Lower lobe of right lung (tissue), 2 donors: ENCODE data around the gene CREB3L2. TPM values are rescaled to one million over a fixed set of nuclear protein-coding genes. Genes with fewer than 3 reads are reported as not detected.
"Not testable (repeated sequence)": the region's sequence is repeated elsewhere in the genome, so short reads cannot be mapped to it uniquely, and the experiment has no call there.

Experiments
- ATAC-seq, 2 donors: fragments of 200-7000 bp; cut with Tn5 transposase; one replicate each; pipeline ENCODE4 v1.9.1; 2020 to 2022; ENCODE audit warnings: mild to moderate bottlenecking in 2 of 2, moderate library complexity in 2 of 2
- DNase-seq: peaks from one replicate; pipeline ENCODE4 v3.0.0-alpha.2; 2020
- H3K27ac ChIP-seq: fragments of 200-600 bp; one replicate; pipeline ENCODE4 v1.8.0; 2022
- H3K27me3 ChIP-seq: fragments of 200-600 bp; one replicate; pipeline ENCODE4 v1.8.0; 2022; ENCODE audit warnings: low read depth
- H3K36me3 ChIP-seq: fragments of 200-600 bp; one replicate; pipeline ENCODE4 v1.8.0; 2022; ENCODE audit warnings: mild to moderate bottlenecking
- H3K4me1 ChIP-seq: fragments of 200-600 bp; one replicate; pipeline ENCODE4 v1.8.0; 2022
- H3K4me3 ChIP-seq: fragments of 200-600 bp; one replicate; pipeline ENCODE4 v1.8.0; 2022; ENCODE audit warnings: mild to moderate bottlenecking
- H3K9me3 ChIP-seq: fragments of 200-600 bp; one replicate; pipeline ENCODE4 v1.8.0; 2022
- CTCF ChIP-seq: fragments of 200-600 bp; IDR thresholded peaks from one replicate; pipeline ENCODE4 v1.8.0; 2022; ENCODE audit warnings: antibody characterized with exemption, mild to moderate bottlenecking
- intact Hi-C: fragments of 100-400 bp; cut with DNase I; formaldehyde crosslinking; loops from one replicate; pipeline ENCODE4 v1.11.0; 2022
- total RNA-seq: library from RNA; stranded (reverse); fragmentation: NEBNext Ultra II Directional; extraction: Animal tissue kit (Norgen Biotek cat#: 25700); gene quantifications from one replicate; pipeline ENCODE4 v1.2.1, GENCODE V29; 2021
- donor health status: DM: no; HTN: yes; CAD: no; lungs with severe emphysema.

CREB3L2 gene
- total RNA-seq, 1 donor from 2014 or later, result 48.9 TPM

GRCh38 chr7:137838706-137839315 lies 163.1 kb downstream of the CREB3L2 start:
- H3K27me3 ChIP-seq, result peaks cover 1% of the 10 kb centered on the region
- peaks cover under 1% of the 10 kb centered on the region for H3K9me3 ChIP-seq
- DNase-seq (no peak), ATAC-seq (no peak)
- H3K4me1 ChIP-seq, result no peaks in the 10 kb centered on the region
- no peak overlapping the region for H3K27ac ChIP-seq
- intact Hi-C loops, result no loop called here
- no peaks in the 10 kb centered on the region for H3K36me3 ChIP-seq
- H3K4me3 ChIP-seq, result no peak overlapping the region
- no peak for TF ChIP-seq CTCF

DNA sequence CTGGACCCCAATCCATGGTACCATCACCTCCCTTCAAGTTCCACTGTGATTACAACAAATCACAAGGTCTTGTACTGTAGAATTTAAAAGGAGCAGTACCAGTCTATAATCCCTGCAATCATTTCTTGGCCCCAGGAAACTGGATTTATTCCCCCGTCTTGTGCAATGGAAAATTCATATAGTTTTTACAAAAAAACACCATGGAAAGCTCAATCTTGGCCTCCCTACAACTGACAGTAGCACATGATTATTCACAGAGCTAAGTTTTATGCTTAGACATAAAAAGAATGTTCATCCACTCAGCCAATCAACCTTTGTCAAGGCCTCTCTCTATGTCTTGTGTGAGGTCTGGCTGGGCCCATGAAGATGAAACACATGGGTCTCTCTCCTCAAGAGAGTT lies 165.3 kb downstream of the CREB3L2 start:
- H3K27me3 ChIP-seq, result no peaks in the 10 kb centered on the region
- no peak overlapping the region for H3K4me3 ChIP-seq
- DNase-seq (no peak), ATAC-seq (no peak)
- peaks cover 17% of the 10 kb centered on the region for H3K9me3 ChIP-seq
- no peak for TF ChIP-seq CTCF
- intact Hi-C loops, result no loop called here
- H3K4me1 ChIP-seq, result no peaks in the 10 kb centered on the region
- no peaks in the 10 kb centered on the region for H3K36me3 ChIP-seq
- no peak overlapping the region for H3K27ac ChIP-seq

DNA sequence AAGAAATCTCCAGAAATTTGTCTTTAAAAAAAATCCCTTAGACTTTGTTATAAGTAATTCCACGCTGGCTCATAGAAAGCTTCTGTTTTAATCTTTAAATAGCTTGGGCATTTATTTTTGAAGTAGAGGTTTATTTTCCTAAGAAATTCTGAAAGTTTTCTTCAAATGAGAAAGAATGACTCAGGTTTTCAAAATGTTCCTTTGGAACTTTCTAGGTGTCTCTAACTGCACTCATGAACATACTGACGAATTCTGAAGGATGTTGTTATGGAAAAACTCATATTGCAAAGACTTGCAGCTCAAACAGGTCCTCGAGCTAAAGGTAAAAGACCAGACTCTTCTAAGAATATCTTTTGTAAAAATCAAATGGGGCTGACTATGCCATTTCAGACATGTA lies 165.8 kb downstream of the CREB3L2 start:
- intact Hi-C loops, result no loop called here
- Histone ChIP-seq H3K27me3 (no peaks in the 10 kb centered on the region), H3K27ac (no peak overlapping the region), H3K4me1 (no peaks in the 10 kb centered on the region), H3K9me3 (peaks cover 17% of the 10 kb centered on the region), H3K36me3 (no peaks in the 10 kb centered on the region), H3K4me3 (no peak overlapping the region)
- TF ChIP-seq CTCF, result no peak
- ATAC-seq, result no peak
- DNase-seq, result no peak

GRCh38 chr7:137835486-137836112 lies 166.3 kb downstream of the CREB3L2 start:
- DNase-seq (no peak), ATAC-seq (no peak)
- H3K27ac ChIP-seq, result no peak overlapping the region
- H3K4me3 ChIP-seq, result no peak overlapping the region
- no peak for TF ChIP-seq CTCF
- intact Hi-C loops, result no loop called here
- H3K4me1 ChIP-seq, result no peaks in the 10 kb centered on the region
- H3K9me3 ChIP-seq, result peaks cover 17% of the 10 kb centered on the region
- no peaks in the 10 kb centered on the region for H3K27me3 ChIP-seq
- no peaks in the 10 kb centered on the region for H3K36me3 ChIP-seq

DNA sequence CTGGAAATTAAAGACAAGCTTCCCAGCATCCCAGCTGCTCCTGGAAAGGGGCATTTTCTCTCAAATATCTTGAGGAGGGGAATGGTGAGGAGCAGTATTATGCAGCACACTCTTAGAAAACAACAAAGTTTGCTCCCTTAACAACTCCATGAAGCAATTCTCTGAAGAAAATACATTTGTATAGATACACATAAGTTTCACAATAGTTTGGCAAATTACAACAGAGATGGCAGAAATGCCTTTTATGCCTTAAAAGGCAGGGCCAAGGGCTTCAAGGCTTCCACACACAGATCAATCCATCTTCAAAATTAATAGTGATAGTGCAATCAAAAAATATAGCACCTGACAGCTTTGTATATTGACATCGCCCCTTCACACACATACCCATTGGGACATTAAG lies 167.3 kb downstream of the CREB3L2 start:
- H3K27me3 ChIP-seq, result no peaks in the 10 kb centered on the region
- H3K9me3 ChIP-seq, result peaks cover 17% of the 10 kb centered on the region
- no peak overlapping the region for H3K4me3 ChIP-seq
- ATAC-seq (no peak), DNase-seq (no peak)
- intact Hi-C loops, result no loop called here
- no peak for TF ChIP-seq CTCF
- no peaks in the 10 kb centered on the region for H3K36me3 ChIP-seq
- H3K27ac ChIP-seq, result no peak overlapping the region
- H3K4me1 ChIP-seq, result no peaks in the 10 kb centered on the region

DNA sequence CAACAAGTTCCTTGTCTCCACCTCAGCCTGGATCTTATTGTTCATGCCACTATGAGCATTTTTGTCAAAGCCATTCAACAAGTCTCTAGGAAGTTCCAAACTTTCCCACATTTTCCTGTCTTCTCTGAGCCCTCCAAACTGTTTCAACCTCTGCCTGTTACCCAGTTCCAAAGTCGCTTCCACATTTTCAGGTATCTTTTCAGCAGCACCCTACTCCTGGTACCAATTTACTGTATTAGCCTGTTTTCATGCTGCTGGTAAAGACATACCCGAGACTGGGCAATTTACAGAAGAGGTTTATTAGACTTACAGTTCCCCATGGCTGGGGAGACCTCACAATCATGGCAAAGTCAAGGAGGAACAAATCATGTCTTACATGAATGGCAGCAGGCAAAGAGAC lies 168.9 kb downstream of the CREB3L2 start:
- H3K27ac ChIP-seq, ATAC-seq: not testable (repeated sequence)

More for the DNA sequence above, 168.9 kb downstream of the CREB3L2 start:
- H3K9me3 ChIP-seq, result peaks cover 17% of the 10 kb centered on the region
- H3K4me1 ChIP-seq, intact Hi-C loops, DNase-seq, H3K4me3 ChIP-seq, H3K36me3 ChIP-seq, H3K27me3 ChIP-seq: not testable (repeated sequence)
